HEK293 (cell line): ENCODE results near the gene BCL11B.

Experiments
- CTCF ChIA-PET: fragments of 350-600 bp; formaldehyde crosslinking; extraction: SDS; loops from one replicate; lab custom pipeline; 2021; ENCODE audit warnings: antibody characterized with exemption; lab: Yijun Ruan, JAX
- POLR2A ChIA-PET: fragments of 300-600 bp; formaldehyde crosslinking; extraction: SDS; loops from one replicate; lab custom pipeline; 2020; ENCODE audit warnings: antibody characterized with exemption, inconsistent platforms; lab: Yijun Ruan, JAX
- H3K27ac ChIP-seq: fragments of 200-500 bp; sonication (Bioruptor generic); 2 replicates; pipeline ENCODE4 v1.5.1; 2014; ENCODE audit warnings: low read depth, low read length, control low read depth, inconsistent platforms; ENCODE audit errors: extremely low read depth
- H3K36me3 ChIP-seq, 2 experiments: fragments of 200-500 bp in 1 of 2; sonication (Bioruptor generic) in 1 of 2; 1 replicate in 1 of 2; 2 replicates in 1 of 2; pipeline ENCODE4 v1.5.1; 2014 to 2017; ENCODE audit warnings: inconsistent platforms in 2 of 2, low read length in 2 of 2; ENCODE audit not compliant: control insufficient read depth in 2 of 2, insufficient read depth in 1 of 2
- H3K4me1 ChIP-seq: fragments of 200-500 bp; sonication (Bioruptor generic); 2 replicates; pipeline ENCODE4 v1.5.1; 2014; ENCODE audit warnings: mild to moderate bottlenecking, low read length, inconsistent platforms; ENCODE audit not compliant: control insufficient read depth, insufficient read depth
- H3K4me3 ChIP-seq: 2 replicates; pipeline ENCODE4 v1.5.1; 2011; ENCODE audit warnings: low read depth, mild to moderate bottlenecking, control low read depth, low read length, moderate library complexity
- H3K9me3 ChIP-seq: fragments of 200-500 bp; sonication (Bioruptor generic); 2 replicates; pipeline ENCODE4 v1.5.1; 2014; ENCODE audit warnings: low read depth, low read length, inconsistent platforms; ENCODE audit not compliant: control insufficient read depth, insufficient read depth
- BCL11B ChIP-seq: fragments of 450-650 bp; formaldehyde crosslinking; IDR thresholded peaks from 2 replicates; pipeline ENCODE4 v1.5.1; 2016; ENCODE audit warnings: low read depth, missing biosample characterization, missing genetic modification characterization
- GLIS1 ChIP-seq: fragments of 450-650 bp; formaldehyde crosslinking; IDR thresholded peaks from 2 replicates; pipeline ENCODE4 v1.5.1; 2016; ENCODE audit warnings: missing biosample characterization, missing genetic modification characterization
- KLF9 ChIP-seq: fragments of 450-650 bp; formaldehyde crosslinking; IDR thresholded peaks from 2 replicates; pipeline ENCODE4 v1.5.1; 2016; ENCODE audit warnings: missing biosample characterization, missing genetic modification characterization, low read depth
- RBAK ChIP-seq: fragments of 450-650 bp; formaldehyde crosslinking; IDR thresholded peaks from 2 replicates; pipeline ENCODE4 v1.5.1; 2016; ENCODE audit warnings: missing biosample characterization, missing genetic modification characterization
- YY1 ChIP-seq: fragments of 450-650 bp; formaldehyde crosslinking; IDR thresholded peaks from 2 replicates; pipeline ENCODE4 v1.5.1; 2018; ENCODE audit warnings: missing biosample characterization, missing genetic modification characterization
- ZBTB48 ChIP-seq: fragments of 450-650 bp; formaldehyde crosslinking; IDR thresholded peaks from 2 replicates; pipeline ENCODE4 v1.5.1; 2016; ENCODE audit warnings: missing biosample characterization, missing genetic modification characterization
- ZNF133 ChIP-seq: fragments of 450-650 bp; formaldehyde crosslinking; IDR thresholded peaks from 2 replicates; pipeline ENCODE4 v1.5.1; 2016; ENCODE audit warnings: missing biosample characterization, missing genetic modification characterization
- ZNF146 ChIP-seq: fragments of 450-650 bp; formaldehyde crosslinking; IDR thresholded peaks from 2 replicates; pipeline ENCODE4 v1.5.1; 2016; ENCODE audit warnings: missing biosample characterization, missing genetic modification characterization
- ZNF248 ChIP-seq: fragments of 450-650 bp; formaldehyde crosslinking; IDR thresholded peaks from 2 replicates; pipeline ENCODE4 v1.5.1; 2017; ENCODE audit warnings: missing biosample characterization, missing genetic modification characterization
- ZNF37A ChIP-seq: fragments of 450-650 bp; IDR thresholded peaks from 2 replicates; pipeline ENCODE4 v1.5.1; 2018; ENCODE audit warnings: missing biosample characterization, missing genetic modification characterization
- ZNF561 ChIP-seq: fragments of 450-650 bp; IDR thresholded peaks from 2 replicates; pipeline ENCODE4 v1.5.1; 2018; ENCODE audit warnings: missing biosample characterization, missing genetic modification characterization, borderline replicate concordance
- ZNF585B ChIP-seq: fragments of 450-650 bp; formaldehyde crosslinking; IDR thresholded peaks from 2 replicates; pipeline ENCODE4 v1.5.1; 2016; ENCODE audit warnings: missing biosample characterization, missing genetic modification characterization
- ZNF843 ChIP-seq: fragments of 450-650 bp; formaldehyde crosslinking; IDR thresholded peaks from 2 replicates; pipeline ENCODE4 v1.5.1; 2016; ENCODE audit warnings: missing biosample characterization, missing genetic modification characterization
- TF ChIP-seq, protein P1 (sequence below): fragments of 450-650 bp; formaldehyde crosslinking; IDR thresholded peaks from 2 replicates; pipeline ENCODE4 v1.5.1; 2016; ENCODE audit warnings: missing biosample characterization, missing genetic modification characterization
- TF ChIP-seq, protein P2 (sequence below): fragments of 450-650 bp; formaldehyde crosslinking; IDR thresholded peaks from 2 replicates; pipeline ENCODE4 v1.5.1; 2017; ENCODE audit warnings: missing biosample characterization, missing genetic modification characterization
- TF ChIP-seq, protein P3 (sequence below): IDR thresholded peaks from 2 replicates; pipeline ENCODE4 v1.6.1; 2011; ENCODE audit warnings: mild to moderate bottlenecking, low read depth, low read length, borderline replicate concordance

The BCL11B gene

DNA sequence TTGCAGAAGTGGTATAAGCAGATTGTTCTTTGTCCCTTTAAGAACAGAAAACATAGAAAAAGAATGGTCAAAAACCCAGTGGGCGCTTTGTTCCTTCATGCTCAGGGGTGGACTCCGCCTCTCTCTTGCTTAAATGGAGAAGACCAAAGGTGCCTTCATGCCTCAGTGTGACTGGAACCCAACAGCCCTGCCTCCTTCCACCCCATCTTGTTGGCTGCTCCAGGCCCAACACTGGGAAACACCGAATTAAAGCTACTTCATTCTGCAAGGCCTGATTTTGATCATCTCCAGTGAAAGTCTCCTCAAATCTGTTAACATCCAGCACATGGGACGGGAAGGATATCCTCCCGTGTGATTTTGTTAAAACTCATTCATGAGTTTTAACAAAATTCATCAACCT lies 103.7 kb downstream of the BCL11B start (continued):
- TF ChIP-seq, protein P1, sequence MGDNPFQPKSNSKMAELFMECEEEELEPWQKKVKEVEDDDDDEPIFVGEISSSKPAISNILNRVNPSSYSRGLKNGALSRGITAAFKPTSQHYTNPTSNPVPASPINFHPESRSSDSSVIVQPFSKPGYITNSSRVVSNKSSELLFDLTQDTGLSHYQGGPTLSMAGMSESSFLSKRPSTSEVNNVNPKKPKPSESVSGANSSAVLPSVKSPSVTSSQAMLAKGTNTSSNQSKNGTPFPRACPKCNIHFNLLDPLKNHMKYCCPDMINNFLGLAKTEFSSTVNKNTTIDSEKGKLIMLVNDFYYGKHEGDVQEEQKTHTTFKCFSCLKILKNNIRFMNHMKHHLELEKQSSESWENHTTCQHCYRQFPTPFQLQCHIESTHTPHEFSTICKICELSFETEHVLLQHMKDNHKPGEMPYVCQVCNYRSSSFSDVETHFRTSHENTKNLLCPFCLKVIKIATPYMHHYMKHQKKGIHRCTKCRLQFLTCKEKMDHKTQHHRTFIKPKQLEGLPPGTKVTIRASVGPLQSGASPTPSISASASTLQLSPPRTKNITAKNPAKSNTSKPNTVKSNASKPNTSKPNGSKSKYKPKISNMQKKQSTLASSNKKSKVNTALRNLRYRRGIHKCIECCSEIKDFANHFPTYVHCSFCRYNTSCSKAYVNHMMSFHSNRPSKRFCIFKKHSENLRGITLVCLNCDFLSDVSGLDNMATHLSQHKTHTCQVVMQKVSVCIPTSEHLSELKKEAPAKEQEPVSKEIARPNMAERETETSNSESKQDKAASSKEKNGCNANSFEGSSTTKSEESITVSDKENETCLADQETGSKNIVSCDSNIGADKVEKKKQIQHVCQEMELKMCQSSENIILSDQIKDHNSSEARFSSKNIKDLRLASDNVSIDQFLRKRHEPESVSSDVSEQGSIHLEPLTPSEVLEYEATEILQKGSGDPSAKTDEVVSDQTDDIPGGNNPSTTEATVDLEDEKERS (tag by site-specific recombination), result no peak
- TF ChIP-seq, protein P2, sequence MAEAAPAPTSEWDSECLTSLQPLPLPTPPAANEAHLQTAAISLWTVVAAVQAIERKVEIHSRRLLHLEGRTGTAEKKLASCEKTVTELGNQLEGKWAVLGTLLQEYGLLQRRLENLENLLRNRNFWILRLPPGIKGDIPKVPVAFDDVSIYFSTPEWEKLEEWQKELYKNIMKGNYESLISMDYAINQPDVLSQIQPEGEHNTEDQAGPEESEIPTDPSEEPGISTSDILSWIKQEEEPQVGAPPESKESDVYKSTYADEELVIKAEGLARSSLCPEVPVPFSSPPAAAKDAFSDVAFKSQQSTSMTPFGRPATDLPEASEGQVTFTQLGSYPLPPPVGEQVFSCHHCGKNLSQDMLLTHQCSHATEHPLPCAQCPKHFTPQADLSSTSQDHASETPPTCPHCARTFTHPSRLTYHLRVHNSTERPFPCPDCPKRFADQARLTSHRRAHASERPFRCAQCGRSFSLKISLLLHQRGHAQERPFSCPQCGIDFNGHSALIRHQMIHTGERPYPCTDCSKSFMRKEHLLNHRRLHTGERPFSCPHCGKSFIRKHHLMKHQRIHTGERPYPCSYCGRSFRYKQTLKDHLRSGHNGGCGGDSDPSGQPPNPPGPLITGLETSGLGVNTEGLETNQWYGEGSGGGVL (tag by site-specific recombination), result no peak
- TF ChIP-seq RBAK (tag by site-specific recombination) (no peak), ZNF248 (no peak), ZNF561 (tag by site-specific recombination) (no peak), ZNF146 (tag by site-specific recombination) (no peak), ZBTB48 (tag by site-specific recombination) (no peak), ZNF37A (tag by site-specific recombination) (no peak)

DNA sequence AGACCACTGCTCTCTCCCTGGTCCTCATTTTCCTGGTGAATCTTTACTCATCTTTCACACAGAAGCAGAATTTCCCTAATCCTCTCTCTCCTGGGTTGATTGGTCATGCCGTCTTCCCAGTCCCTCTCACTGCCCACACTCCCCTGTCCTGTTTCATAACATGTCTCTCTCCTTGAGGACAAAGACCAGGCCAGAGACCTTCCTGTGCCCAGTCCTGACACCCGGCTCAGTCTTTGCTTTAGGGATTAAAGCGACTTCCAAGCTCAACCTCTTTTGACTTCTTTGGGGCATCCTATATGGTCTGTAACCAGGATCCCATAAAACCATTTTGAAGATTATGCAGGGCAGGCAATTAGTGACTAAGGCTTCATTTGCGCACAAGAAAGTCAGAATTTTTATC lies 105.5 kb downstream of the BCL11B start:
- TF ChIP-seq BCL11B, result no peak
- no peak for TF ChIP-seq KLF9 (tag by site-specific recombination)
- no peak for TF ChIP-seq ZNF585B (tag by site-specific recombination)
- no peak for TF ChIP-seq ZNF133
- TF ChIP-seq ZNF843 (tag by site-specific recombination), result no peak
- TF ChIP-seq, protein P2 (tag by site-specific recombination), result no peak
- TF ChIP-seq, protein P3, sequence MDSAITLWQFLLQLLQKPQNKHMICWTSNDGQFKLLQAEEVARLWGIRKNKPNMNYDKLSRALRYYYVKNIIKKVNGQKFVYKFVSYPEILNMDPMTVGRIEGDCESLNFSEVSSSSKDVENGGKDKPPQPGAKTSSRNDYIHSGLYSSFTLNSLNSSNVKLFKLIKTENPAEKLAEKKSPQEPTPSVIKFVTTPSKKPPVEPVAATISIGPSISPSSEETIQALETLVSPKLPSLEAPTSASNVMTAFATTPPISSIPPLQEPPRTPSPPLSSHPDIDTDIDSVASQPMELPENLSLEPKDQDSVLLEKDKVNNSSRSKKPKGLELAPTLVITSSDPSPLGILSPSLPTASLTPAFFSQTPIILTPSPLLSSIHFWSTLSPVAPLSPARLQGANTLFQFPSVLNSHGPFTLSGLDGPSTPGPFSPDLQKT, result no peak
- TF ChIP-seq, protein P1 (tag by site-specific recombination), result no peak
- no peak for TF ChIP-seq YY1 (tag by site-specific recombination)
- no peak for TF ChIP-seq GLIS1
- Histone ChIP-seq H3K36me3 (no peaks in the 10 kb centered on the region), H3K4me1 (no peaks in the 10 kb centered on the region), H3K4me3 (no peak overlapping the region), H3K27ac (no peak overlapping the region), H3K9me3 (no peaks in the 10 kb centered on the region)
- POLR2A ChIA-PET, result no interaction called here
- CTCF ChIA-PET, result no interaction called here
